Activated gamma-delta T cell treated with anti-CD3 and anti-CD28 coated beads, Interleukin-2, amount 50 U/mL, for 16 hours (primary cell): ENCODE results near the gene DNAJB8.

ENCODE experiments used
- DNase-seq: peaks from one replicate; pipeline ENCODE4 v3.0.0-alpha.2; 2020; ENCODE audit warnings: low read depth

Gene DNAJB8

GRCh38 chr3:128466840-128467541 is at the start of gene DNAJB8:
DNAJB8 (minus strand) TSS chr3:128466890; CDS start chr3:128463245, 3,645 bp downstream.
- no peak for DNase-seq

- DNase-seq = no peak
Measured at GRCh38 chr3:128515967-128516366, 49.3 kb upstream of the DNAJB8 start.

GRCh38 chr3:128508852-128509251 is 42.2 kb upstream of the DNAJB8 start:
- DNase-seq = no peak

- DNase-seq = no peak
Measured at GRCh38 chr3:128506754-128507153, 40.1 kb upstream of the DNAJB8 start.

- no peak for DNase-seq
Measured at GRCh38 chr3:128505771-128506170, 39.1 kb upstream of the DNAJB8 start.

- no peak for DNase-seq
Measured at GRCh38 chr3:128504963-128505730, 38.5 kb upstream of the DNAJB8 start.

- DNase-seq = no peak
Measured at GRCh38 chr3:128504533-128504915, 37.8 kb upstream of the DNAJB8 start.

- no peak for DNase-seq
Measured at GRCh38 chr3:128503751-128504532, 37.3 kb upstream of the DNAJB8 start.

- DNase-seq = no peak
Measured at GRCh38 chr3:128503164-128503651, 36.5 kb upstream of the DNAJB8 start.

- no peak for DNase-seq
Measured at GRCh38 chr3:128502712-128503111, 36.0 kb upstream of the DNAJB8 start.

- no peak for DNase-seq
Measured at GRCh38 chr3:128501431-128501830, 34.7 kb upstream of the DNAJB8 start.

GRCh38 chr3:128500556-128500955 is 33.9 kb upstream of the DNAJB8 start:
- no peak for DNase-seq

GRCh38 chr3:128499724-128500275 is 33.1 kb upstream of the DNAJB8 start:
- DNase-seq = no peak

GRCh38 chr3:128498901-128499530 is 32.3 kb upstream of the DNAJB8 start:
- no peak for DNase-seq

- no peak for DNase-seq
Measured at GRCh38 chr3:128498127-128498626, 31.5 kb upstream of the DNAJB8 start.

- DNase-seq = peak; percentile 46
Measured at GRCh38 chr3:128497305-128498126, 30.8 kb upstream of the DNAJB8 start.

- no peak for DNase-seq
Measured at GRCh38 chr3:128496602-128497304, 30.1 kb upstream of the DNAJB8 start.

GRCh38 chr3:128496019-128496601 is 29.4 kb upstream of the DNAJB8 start:
- DNase-seq = no peak

GRCh38 chr3:128495435-128495970 is 28.8 kb upstream of the DNAJB8 start:
- DNase-seq = no peak

- DNase-seq = no peak
Measured at GRCh38 chr3:128494367-128494650, 27.6 kb upstream of the DNAJB8 start.
